GM15510 (cell line): ENCODE results near the gene EBF3.

ENCODE experiments used
- POLR2A ChIP-seq: IDR thresholded peaks from 3 replicates; pipeline ENCODE4 v1.6.1; 2011; ENCODE audit warnings: borderline replicate concordance; ENCODE audit not compliant: insufficient read length; ENCODE audit errors: extremely low read depth

Gene EBF3

DNA sequence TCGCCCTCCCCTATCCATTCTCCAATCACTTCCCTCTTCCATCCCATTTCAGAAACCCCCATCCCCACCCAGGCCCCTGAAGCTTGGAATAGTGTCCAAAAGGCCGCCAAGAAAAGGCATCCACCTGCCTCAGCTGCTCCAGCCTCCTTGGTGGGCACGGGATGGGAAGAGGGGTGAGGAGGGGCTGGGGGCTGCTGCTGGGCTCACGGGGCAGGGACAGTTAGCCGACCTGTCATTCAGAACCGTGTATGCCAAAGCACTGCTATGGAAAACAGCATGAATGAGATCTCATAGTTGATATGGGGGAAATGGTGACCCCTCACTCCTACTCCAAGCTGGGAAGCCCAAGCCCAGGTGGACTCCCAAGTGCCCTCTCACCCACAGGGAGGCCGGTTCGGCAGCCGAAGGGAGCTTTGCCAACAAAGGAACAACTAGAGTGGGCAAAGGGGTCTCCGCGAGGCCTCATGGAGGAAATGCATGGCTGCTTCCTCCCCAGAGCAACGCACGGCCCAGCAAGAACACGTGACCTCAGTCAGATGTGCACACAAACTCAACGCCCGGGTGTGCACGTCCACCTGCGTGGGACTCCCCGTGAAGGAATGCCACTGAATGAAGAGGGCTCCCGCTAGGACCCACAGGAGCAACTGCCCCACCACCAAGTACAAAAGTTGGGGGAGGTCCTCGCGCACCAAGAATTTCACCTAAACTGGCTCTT is 52.5 kb downstream of the EBF3 start:
- no peak for TF ChIP-seq POLR2A

DNA sequence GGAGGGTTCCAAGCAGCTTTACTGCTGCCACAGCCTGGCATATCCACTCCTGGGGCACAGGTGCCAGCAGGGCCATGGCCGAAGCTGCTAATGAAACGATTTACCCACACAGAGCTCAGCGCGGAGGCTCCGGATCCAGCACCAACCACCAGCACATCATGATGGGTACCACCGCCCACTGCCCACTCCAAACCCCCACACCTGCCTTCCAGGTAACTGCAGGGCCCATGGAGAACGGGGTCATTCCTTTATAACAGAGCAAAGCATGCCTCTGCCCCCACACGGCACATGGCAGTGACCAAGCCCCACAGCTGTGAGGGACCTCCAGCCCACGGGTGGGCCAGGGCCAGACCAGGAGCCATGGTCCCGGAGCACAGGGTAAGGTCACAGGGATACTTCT is 53.2 kb downstream of the EBF3 start:
- no peak for TF ChIP-seq POLR2A

DNA sequence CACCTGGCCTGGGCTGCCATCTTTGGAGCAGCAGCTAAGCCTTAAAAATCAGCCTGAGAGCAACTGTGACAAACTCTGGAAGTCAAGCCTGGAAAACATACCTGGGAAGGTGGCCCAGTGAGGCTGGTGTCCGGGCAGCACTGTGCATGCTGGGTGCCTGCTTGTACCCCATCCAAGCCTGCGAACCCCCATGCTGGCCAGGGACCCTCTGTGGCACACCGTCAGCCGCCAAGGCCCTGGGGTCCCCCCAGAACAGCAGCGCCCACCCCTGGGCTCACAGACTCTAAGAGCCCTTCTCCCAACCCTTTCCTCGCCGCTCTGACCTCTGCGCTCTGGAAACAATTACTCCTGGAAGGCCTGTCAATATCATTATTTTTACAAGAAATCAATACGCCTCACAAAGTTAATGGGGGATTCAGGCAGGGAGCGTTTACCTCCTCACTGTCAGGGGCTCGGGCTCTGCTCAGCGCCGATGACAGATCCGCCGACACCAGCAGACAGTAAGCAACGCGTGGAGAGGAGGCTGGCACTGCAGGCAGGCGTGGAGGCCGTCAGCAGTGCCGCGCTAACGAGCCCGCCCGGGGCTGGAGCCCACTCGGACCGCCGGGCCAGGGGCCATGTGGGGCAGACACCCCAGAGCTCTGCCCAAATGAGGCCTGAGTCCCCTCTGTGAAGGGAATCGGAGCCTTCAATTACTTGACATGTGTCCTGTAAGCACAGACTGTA is 54.4 kb downstream of the EBF3 start:
- TF ChIP-seq POLR2A: no peak

DNA sequence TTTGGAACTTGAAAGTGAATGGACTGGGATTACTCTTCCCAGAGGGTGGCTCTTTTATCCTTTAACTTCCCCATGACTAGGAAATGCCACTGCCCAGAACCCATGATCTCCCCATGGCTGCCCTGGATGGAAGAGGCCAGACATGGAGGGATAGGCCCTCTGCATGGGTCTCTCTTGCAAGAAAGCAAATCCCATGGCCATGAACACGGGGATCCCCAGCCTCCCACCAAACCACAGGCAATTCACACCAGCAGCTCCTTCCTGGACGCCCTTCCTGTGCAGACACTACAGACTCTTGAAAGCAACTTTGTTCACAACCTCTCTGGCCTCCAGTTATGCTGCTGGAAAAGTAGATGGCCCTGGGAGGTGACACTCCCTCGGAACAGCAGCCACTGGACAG is 55.0 kb downstream of the EBF3 start:
- TF ChIP-seq POLR2A: no peak

DNA sequence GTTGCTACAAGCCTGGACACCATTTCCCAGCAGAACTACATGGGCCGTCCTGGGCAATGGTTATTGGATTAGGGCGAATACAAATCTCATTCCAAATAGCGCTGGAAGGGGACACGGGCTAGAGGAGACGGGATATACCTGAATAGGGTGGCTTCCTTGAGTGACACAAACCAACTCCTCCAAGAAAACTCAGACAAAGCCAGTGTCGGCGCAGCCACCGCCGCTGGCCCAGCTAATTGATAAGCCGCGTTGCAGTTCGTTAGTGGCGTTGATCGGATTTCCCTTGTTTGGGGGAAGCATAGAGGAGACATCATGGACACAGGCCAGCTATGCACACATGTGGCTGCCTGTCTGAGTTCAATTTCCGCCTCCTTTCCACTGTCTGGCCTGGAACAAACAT is 55.7 kb downstream of the EBF3 start:
- no peak for TF ChIP-seq POLR2A

DNA sequence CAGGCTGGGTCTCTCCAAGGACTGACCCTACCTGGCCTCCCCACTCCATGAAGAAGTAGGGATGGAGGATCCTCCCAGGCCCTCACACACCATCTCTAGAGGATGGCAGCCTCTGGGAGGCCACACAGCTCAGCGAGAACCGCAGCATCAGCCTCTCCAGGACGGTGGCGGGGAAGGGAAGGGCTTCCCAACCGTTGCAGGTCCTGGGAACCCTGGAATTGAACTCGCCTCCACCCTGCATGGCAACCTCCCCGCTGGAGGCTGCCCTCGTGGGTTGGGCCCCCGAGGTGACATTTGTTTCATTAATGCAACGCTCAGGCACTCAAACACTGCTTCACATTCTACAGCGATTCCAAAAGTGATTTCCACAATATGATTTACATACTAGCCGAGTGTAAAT is 58.5 kb downstream of the EBF3 start:
- TF ChIP-seq POLR2A: no peak

DNA sequence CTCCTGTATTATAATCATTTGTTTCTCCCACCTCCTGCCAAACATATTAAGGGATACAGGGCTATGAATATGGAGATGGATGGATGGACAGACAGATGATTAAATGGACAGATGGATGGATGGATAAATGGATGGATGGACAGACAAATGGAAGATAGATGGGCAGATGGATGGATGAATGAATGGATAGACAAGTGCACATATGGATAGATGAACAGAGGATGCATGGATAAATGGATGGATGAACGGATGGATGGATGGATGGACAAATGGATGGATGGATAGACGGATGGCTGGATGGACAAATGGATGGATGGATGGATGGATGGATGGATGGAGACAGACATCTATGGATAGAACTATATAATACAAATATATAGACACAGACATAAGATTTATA is 59.8 kb downstream of the EBF3 start:
- no peak for TF ChIP-seq POLR2A

DNA sequence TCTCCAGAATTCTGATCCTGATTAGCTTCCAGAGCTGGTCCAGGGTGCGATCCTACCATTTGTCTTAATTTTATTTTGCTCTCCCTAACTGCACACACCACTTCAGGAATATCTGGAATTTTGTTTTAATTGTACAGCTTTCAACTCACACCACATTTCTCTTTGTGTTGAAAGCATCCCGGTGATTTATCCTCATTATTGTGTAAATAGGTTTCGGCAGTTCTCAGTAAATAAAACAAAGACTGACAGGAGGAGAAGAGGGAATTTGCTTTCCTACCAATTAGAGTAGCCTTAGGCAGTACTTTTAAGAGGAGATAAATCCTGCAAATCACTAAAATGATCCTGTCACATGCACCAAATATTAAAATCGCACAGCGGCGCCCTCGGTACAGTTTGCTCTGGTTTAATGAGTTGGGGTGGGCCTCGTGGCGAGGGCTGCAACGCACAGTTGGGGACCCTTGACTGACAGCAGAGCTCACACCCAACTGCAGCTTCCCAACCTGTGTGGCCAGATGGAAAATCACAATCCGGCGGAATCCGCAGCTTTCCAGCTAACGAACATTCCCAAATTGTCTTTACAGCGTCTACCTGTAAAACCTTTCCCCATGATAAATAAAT is 62.6 kb downstream of the EBF3 start:
- no peak for TF ChIP-seq POLR2A

DNA sequence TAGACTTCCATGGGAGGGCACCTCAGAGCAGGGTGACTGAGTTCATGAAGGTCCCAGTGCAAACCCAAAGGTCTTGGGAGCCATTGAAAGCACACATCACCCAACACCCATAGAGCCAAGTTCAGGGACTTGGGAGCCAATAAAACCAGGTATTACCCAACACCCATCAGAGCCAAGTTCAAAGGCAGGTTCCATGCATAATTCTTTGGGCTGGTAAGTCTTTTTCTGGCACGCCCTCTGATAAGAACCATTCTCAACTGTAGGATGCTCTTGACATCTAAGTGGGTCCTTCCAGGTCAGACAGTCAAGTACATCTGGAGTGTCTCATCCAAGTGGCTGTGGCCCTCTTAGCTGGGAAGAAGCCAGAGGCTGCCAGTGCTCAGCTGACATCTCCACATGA is 63.2 kb downstream of the EBF3 start:
- TF ChIP-seq POLR2A: no peak

DNA sequence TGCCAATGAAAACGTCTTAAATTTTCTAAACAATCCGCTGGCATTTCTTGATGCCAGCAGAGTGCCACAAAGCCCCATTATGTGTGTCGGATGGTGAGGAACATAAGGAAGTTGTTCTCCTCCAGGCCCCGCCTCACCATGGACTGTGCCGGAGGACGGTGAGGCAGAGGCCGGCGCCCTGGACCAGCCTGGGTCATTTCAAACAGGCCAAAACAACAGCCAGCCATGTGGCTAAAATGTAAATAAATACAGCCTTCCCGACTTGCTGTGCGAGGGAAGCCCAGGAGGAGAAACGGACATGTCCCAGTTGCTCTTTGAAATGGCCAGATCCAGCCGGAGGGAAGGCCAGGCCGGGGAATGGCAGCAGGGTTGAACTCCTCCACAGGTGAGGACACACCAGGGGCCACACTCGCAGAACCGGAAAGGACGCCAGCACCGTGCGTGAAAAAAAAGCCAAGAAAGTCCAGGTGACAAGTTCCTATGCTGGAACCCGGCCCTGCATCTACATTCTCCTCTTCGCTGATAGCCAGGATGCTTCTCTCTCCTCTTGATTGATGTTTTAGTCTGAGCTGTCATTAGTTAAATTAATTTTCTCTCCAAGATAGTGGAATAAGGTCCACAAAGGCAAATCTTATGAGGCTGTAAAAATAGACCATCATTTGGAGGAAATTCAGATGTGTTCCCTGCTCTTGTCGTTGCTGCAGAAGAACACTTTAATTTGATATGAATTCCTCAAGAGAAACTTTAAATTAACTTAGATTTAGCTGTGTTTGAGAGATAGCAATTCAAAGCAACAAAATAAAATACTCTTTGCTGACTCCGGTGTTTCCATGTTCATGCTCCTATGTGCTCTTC is 64.6 kb downstream of the EBF3 start:
- no peak for TF ChIP-seq POLR2A

DNA sequence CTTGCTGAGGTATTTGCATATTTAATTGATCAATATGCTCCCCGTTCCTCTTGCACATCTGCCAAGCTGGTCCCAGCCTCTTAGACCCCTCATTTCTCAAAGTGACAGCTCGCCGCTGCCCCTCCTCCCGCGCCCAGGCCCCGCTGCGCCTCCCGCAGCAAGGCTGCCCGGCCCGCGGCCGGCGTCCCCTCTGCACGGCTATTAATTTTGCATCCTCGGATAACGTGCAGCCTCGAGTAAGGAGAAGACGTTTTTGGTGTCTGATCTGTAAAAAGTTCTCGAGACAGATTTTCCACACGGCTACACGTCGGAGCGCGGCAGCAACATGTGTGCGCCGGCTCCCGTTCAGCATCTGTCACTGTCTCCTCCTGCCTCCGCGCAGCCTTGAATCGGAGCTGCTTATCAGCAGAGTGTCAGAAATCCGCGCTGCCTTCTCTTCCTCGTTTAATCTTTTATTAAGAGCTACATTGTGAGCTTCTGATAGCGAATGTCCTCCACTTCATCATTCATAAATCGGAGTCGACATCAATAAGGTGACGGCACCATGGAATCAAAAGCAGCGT is 65.3 kb downstream of the EBF3 start:
- no peak for TF ChIP-seq POLR2A

DNA sequence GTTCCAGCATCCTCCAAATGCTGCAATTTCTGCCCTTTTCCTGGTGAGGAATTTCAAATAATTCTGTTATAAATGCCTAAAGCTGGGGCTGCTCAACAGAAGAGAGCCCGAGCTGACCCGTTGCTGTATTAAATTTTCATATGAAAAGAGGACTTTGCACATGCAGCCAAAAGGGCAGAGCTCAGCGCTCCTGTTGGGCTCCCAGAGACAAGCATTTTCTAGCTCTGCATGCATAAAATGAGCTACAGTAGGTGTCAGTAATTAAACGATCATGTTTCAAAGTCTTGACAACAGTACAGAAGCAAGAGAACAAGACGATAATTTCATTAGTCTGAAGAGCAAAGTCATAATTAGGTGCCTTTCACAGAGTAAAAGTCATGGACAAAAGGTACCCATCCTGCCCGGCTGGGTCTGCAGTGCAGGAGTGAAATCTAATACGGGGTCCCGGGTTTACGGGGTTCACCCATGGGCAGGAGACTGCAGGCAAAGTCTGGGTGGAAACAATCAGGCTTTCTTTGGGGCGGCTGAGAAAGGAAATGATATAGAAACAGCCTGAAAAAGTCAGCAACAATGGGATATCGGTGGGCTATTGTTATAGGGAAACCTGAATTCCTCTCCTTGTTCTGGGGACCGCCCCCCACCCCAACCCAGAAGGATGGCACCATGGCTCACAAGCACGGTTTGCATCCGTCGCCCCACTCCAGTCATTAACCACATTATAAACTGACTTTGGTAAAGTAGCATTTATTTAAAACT is 66.0 kb downstream of the EBF3 start:
- no peak for TF ChIP-seq POLR2A

DNA sequence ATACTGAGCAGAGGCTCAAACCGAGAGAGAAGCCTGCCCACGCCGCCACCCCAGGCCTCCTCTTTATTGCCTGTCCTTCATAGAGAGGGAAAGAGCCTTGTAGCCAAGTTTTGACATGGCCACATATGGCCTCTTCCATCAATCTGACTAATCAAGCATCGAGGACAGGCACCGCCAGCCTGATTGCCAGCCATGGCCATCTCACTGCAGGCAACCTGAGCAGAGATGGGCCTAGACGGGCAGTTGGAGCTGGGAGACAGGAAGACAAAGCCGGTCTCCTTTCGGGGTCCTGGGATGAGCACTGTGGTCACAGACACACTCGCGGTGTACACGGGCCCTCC is 67.2 kb downstream of the EBF3 start:
- no peak for TF ChIP-seq POLR2A
